Lung (tissue), 12 donors: Measurements from ENCODE around the gene SMTNL2. TPM values are rescaled to one million over a fixed set of nuclear protein-coding genes. Genes with fewer than 3 reads are reported as not detected.

Experiments used
- ATAC-seq: fragments of 200-7000 bp; cut with Tn5 transposase; one replicate; pipeline ENCODE4 v1.9.1; 2020; ENCODE audit warnings: moderate number of reproducible peaks; ENCODE audit not compliant: insufficient read depth, low FRiP score
- DNase-seq, 3 donors: peaks; one replicate each; pipeline ENCODE4 v3.0.0-alpha.2; 2013 to 2017
- H3K27ac ChIP-seq, 2 donors: one replicate each; pipeline ENCODE4 v1.5.1; 2013; ENCODE audit warnings: mild to moderate bottlenecking in 2 of 2, moderate library complexity in 2 of 2, control low read depth in 1 of 2, inconsistent platforms in 1 of 2, low read depth in 1 of 2, low read length in 1 of 2
- H3K27me3 ChIP-seq, 3 donors: one replicate each; pipeline ENCODE4 v1.5.1; 2013; ENCODE audit warnings: low read length in 2 of 3; ENCODE audit not compliant: control insufficient read depth in 3 of 3, insufficient read depth in 3 of 3
- H3K36me3 ChIP-seq, 4 donors: one replicate each; pipeline ENCODE4 v1.5.1; 2013; ENCODE audit warnings: low read length in 4 of 4, mild to moderate bottlenecking in 1 of 4, moderate library complexity in 1 of 4; ENCODE audit not compliant: control insufficient read depth in 4 of 4, insufficient read depth in 4 of 4
- H3K4me1 ChIP-seq, 5 donors: one replicate each; pipeline ENCODE4 v1.5.1; 2013; ENCODE audit warnings: low read length in 5 of 5, mild to moderate bottlenecking in 2 of 5, moderate library complexity in 1 of 5; ENCODE audit not compliant: control insufficient read depth in 5 of 5, insufficient read depth in 5 of 5
- H3K4me3 ChIP-seq: one replicate; pipeline ENCODE4 v1.5.1; 2013; ENCODE audit warnings: mild to moderate bottlenecking, control low read depth, moderate library complexity
- H3K9ac ChIP-seq, 2 donors: one replicate each; pipeline ENCODE4 v1.5.1; 2013; ENCODE audit warnings: low read length in 2 of 2, control low read depth in 1 of 2; ENCODE audit not compliant: insufficient read depth in 1 of 2
- H3K9me3 ChIP-seq, 4 donors: one replicate each; pipeline ENCODE4 v1.5.1; 2013; ENCODE audit warnings: low read length in 3 of 4, mild to moderate bottlenecking in 1 of 4, moderate library complexity in 1 of 4; ENCODE audit not compliant: control insufficient read depth in 4 of 4, insufficient read depth in 3 of 4
- CTCF ChIP-seq: IDR thresholded peaks from 2 replicates; pipeline ENCODE4 v1.5.1; 2012; ENCODE audit warnings: mild to moderate bottlenecking; ENCODE audit errors: control extremely low read depth, extremely low read depth
- WGBS, 2 donors: extraction: QIAGEN DNeasy Blood & Tissue Kit; methylation state at CpG; one replicate each; pipeline ENCODE4 v1.1.7; 2013; 5-methylcytosine and 5-hydroxymethylcytosine counted together
- polyA plus RNA-seq, 2 donors: library from polyadenylated mRNA; stranded (reverse); fragments of 200-250 nt; gene quantifications; one replicate each; pipeline ENCODE4 v1.2.1, GENCODE V29; 2013
- total RNA-seq, 2 donors: library from RNA; depleted of rRNA in 1 of 2; stranded (reverse); fragments of >200 nt in 1 of 2; gene quantifications; one replicate each; pipeline ENCODE4 v1.2.1, GENCODE V29; 2014 to 2021
- donor health status: control.
- donor health status: control.
- donor health status: Bipolar disorder and iron deficiency.
- donor health status: healthy.
- donor health status: DM: yes; HTN: yes; CAD: no.

The SMTNL2 gene
- total and polyA plus RNA-seq, 4 donors, result 1.5 to 18.1 (median 6.9) TPM

- H3K36me3 ChIP-seq, result peaks cover 0 to 9% (median 0%) of the 10 kb centered on the region in 4 donors
- no peak overlapping the region for H3K4me3 ChIP-seq
- no peaks in the 10 kb centered on the region for H3K9me3 ChIP-seq
- H3K27ac ChIP-seq, result no peak overlapping the region
- ATAC-seq (no peak), DNase-seq (no peak)
- 94 to 95% methylated on average over 6 of the region's 6 CpGs for WGBS, 2 donors
- no peak for TF ChIP-seq CTCF
- H3K4me1 ChIP-seq, result peaks cover 0 to 23% (median 13%) of the 10 kb centered on the region in 5 donors
- no peaks in the 10 kb centered on the region for H3K27me3 ChIP-seq
- no peak overlapping the region for H3K9ac ChIP-seq
Measured at GRCh38 chr17:4557626-4558346, 26.5 kb upstream of the SMTNL2 start.

- Histone ChIP-seq H3K4me1 (peaks cover 0 to 23% (median 13%) of the 10 kb centered on the region in 5 donors), H3K27me3 (no peaks in the 10 kb centered on the region), H3K4me3 (no peak overlapping the region), H3K9me3 (no peaks in the 10 kb centered on the region), H3K9ac (no peak overlapping the region), H3K36me3 (peaks cover 0 to 4% (median 0%) of the 10 kb centered on the region in 4 donors), H3K27ac (no peak overlapping the region)
- TF ChIP-seq CTCF, result no peak
- ATAC-seq (no peak), DNase-seq (no peak)
- WGBS, 2 donors, result 92 to 99% methylated on average over 24 of the region's 24 CpGs
Measured at GRCh38 chr17:4558347-4558971, 25.9 kb upstream of the SMTNL2 start.

- ATAC-seq, result no peak
- WGBS, 2 donors, result 65 to 81% methylated on average over 17 of the region's 17 CpGs
Measured at GRCh38 chr17:4559139-4559791, 25.1 kb upstream of the SMTNL2 start.

More at GRCh38 chr17:4559139-4559791, 25.1 kb upstream of the SMTNL2 start:
- no peaks in the 10 kb centered on the region for H3K36me3 ChIP-seq
- peaks cover 0 to 18% (median 11%) of the 10 kb centered on the region in 5 donors for H3K4me1 ChIP-seq
- no peak overlapping the region for H3K4me3 ChIP-seq
- H3K27me3 ChIP-seq, result no peaks in the 10 kb centered on the region
- no peak overlapping the region for H3K27ac ChIP-seq
- H3K9ac ChIP-seq, result no peak overlapping the region
- no peaks in the 10 kb centered on the region for H3K9me3 ChIP-seq
- no peak for DNase-seq
- no peak for TF ChIP-seq CTCF
